H9 (cell line): ENCODE data around the gene MRPL18. TPM values are rescaled to one million over a fixed set of nuclear protein-coding genes. Genes with fewer than 3 reads are reported as not detected.

Experiments
- DNase-seq: peaks from one replicate; pipeline ENCODE4 v3.0.0-alpha.2; 2017
- H2AFZ ChIP-seq: one replicate; pipeline ENCODE4 v1.6.1; 2013; ENCODE audit warnings: mild to moderate bottlenecking, low read length, control low read depth, moderate library complexity
- H2AK5ac ChIP-seq: 2 replicates; pipeline ENCODE4 v1.6.1; 2013; ENCODE audit warnings: low read length, control low read depth, mixed read lengths; ENCODE audit not compliant: insufficient read length
- H2BK120ac ChIP-seq: one replicate; pipeline ENCODE4 v1.6.1; 2013; ENCODE audit warnings: low read depth, mild to moderate bottlenecking, low read length, control low read depth, inconsistent platforms; ENCODE audit not compliant: poor library complexity, severe bottlenecking
- H2BK12ac ChIP-seq: 2 replicates; pipeline ENCODE4 v1.6.1; 2013; ENCODE audit warnings: low read length, control low read depth, mixed read lengths, low read depth; ENCODE audit not compliant: insufficient read length
- H2BK15ac ChIP-seq: 2 replicates; pipeline ENCODE4 v1.6.1; 2013; ENCODE audit warnings: low read depth, low read length, control low read depth
- H2BK20ac ChIP-seq: one replicate; pipeline ENCODE4 v1.6.1; 2013; ENCODE audit warnings: low read depth, mild to moderate bottlenecking, low read length, control low read depth, inconsistent platforms; ENCODE audit not compliant: poor library complexity, severe bottlenecking
- H2BK5ac ChIP-seq: 2 replicates; pipeline ENCODE4 v1.6.1; 2013; ENCODE audit warnings: low read length, control low read depth, mixed read lengths; ENCODE audit not compliant: insufficient read length
- H3K14ac ChIP-seq: 2 replicates; pipeline ENCODE4 v1.6.1; 2013; ENCODE audit warnings: low read length, control low read depth; ENCODE audit not compliant: insufficient read depth
- H3K18ac ChIP-seq: 2 replicates; pipeline ENCODE4 v1.6.1; 2013; ENCODE audit warnings: low read depth, mild to moderate bottlenecking, mixed read lengths, low read length, control low read depth; ENCODE audit not compliant: insufficient read length
- H3K23ac ChIP-seq: 2 replicates; pipeline ENCODE4 v1.6.1; 2013; ENCODE audit warnings: low read length, control low read depth, mixed read lengths, low read depth; ENCODE audit not compliant: insufficient read length
- H3K23me2 ChIP-seq: 2 replicates; pipeline ENCODE4 v1.6.1; 2013; ENCODE audit warnings: low read depth, mild to moderate bottlenecking, mixed read lengths, low read length, control low read depth; ENCODE audit not compliant: insufficient read length, poor library complexity, severe bottlenecking
- H3K27ac ChIP-seq: 2 replicates; pipeline ENCODE4 v1.5.1; 2013; ENCODE audit warnings: low read length, control low read depth, mixed read lengths, low read depth; ENCODE audit not compliant: insufficient read length
- H3K27me3 ChIP-seq: 2 replicates; pipeline ENCODE4 v1.6.1; 2013; ENCODE audit warnings: low read length, control low read depth, inconsistent platforms; ENCODE audit not compliant: insufficient read depth
- H3K4ac ChIP-seq: 2 replicates; pipeline ENCODE4 v1.6.1; 2013; ENCODE audit warnings: low read depth, mild to moderate bottlenecking, control low read depth, inconsistent platforms, low read length, moderate library complexity
- H3K4me1 ChIP-seq: 2 replicates; pipeline ENCODE4 v1.6.1; 2013; ENCODE audit warnings: low read length, control low read depth, inconsistent platforms; ENCODE audit not compliant: insufficient read depth
- H3K4me2 ChIP-seq: 2 replicates; pipeline ENCODE4 v1.6.1; 2013; ENCODE audit warnings: low read length, control low read depth, mixed read lengths; ENCODE audit not compliant: insufficient read length, insufficient read depth
- H3K56ac ChIP-seq: 2 replicates; pipeline ENCODE4 v1.6.1; 2013; ENCODE audit warnings: low read depth, mild to moderate bottlenecking, mixed read lengths, low read length, control low read depth; ENCODE audit not compliant: insufficient read length
- H3K79me1 ChIP-seq: 2 replicates; pipeline ENCODE4 v1.6.1; 2013; ENCODE audit warnings: low read depth, mild to moderate bottlenecking, moderate library complexity, low read length, control low read depth, inconsistent platforms; ENCODE audit not compliant: insufficient read depth, poor library complexity, severe bottlenecking
- H3K79me2 ChIP-seq: 2 replicates; pipeline ENCODE4 v1.6.1; 2013; ENCODE audit warnings: low read length, control low read depth, inconsistent platforms; ENCODE audit not compliant: insufficient read depth
- H3K9ac ChIP-seq: 2 replicates; pipeline ENCODE4 v1.6.1; 2013; ENCODE audit warnings: low read length, control low read depth, mixed read lengths; ENCODE audit not compliant: insufficient read length; ENCODE audit errors: extremely low read depth
- H3K9me3 ChIP-seq: one replicate; pipeline ENCODE4 v1.6.1; 2013; ENCODE audit warnings: low read depth, low read length, inconsistent platforms; ENCODE audit not compliant: control insufficient read depth
- H3T11ph ChIP-seq: one replicate; pipeline ENCODE4 v1.6.1; 2013; ENCODE audit warnings: mild to moderate bottlenecking, low read length, control low read depth, inconsistent platforms
- H4K20me1 ChIP-seq: one replicate; pipeline ENCODE4 v1.6.1; 2013; ENCODE audit not compliant: control insufficient read depth, insufficient read length, insufficient read depth
- H4K5ac ChIP-seq: 2 replicates; pipeline ENCODE4 v1.6.1; 2013; ENCODE audit warnings: low read depth, mild to moderate bottlenecking, mixed read lengths, low read length, control low read depth; ENCODE audit not compliant: insufficient read length
- H4K8ac ChIP-seq: replicated peaks from 2 replicates; pipeline ENCODE4 v1.6.1; 2013; ENCODE audit warnings: low read length, control low read depth, mixed read lengths, low read depth; ENCODE audit not compliant: insufficient read length
- H4K91ac ChIP-seq: 2 replicates; pipeline ENCODE4 v1.6.1; 2013; ENCODE audit warnings: low read depth, mild to moderate bottlenecking, moderate library complexity, mixed read lengths, low read length, control low read depth; ENCODE audit not compliant: insufficient read length
- H3K27ac Mint-ChIP-seq, 3 experiments: 2 replicates in 2 of 3; 3 replicates in 1 of 3; pipeline ENCODE4 v1.8.0; 2020 to 2021; ENCODE audit warnings: mixed read lengths in 3 of 3, mild to moderate bottlenecking in 1 of 3, moderate library complexity in 1 of 3
- H3K27me3 Mint-ChIP-seq: 2 replicates; pipeline ENCODE4 v1.8.0; 2021; ENCODE audit warnings: low read depth, mild to moderate bottlenecking, moderate library complexity, mixed read lengths
- H3K36me3 Mint-ChIP-seq, 3 experiments: 2 replicates in 2 of 3; 3 replicates in 1 of 3; pipeline ENCODE4 v1.8.0; 2020 to 2021; ENCODE audit warnings: low read depth in 3 of 3, mixed read lengths in 3 of 3; ENCODE audit not compliant: insufficient read depth in 1 of 3
- H3K4me1 Mint-ChIP-seq, 2 experiments: 2 replicates each; pipeline ENCODE4 v1.8.0; 2020; ENCODE audit warnings: mixed read lengths in 2 of 2
- H3K4me3 Mint-ChIP-seq, 2 experiments: 2 replicates in 1 of 2; 3 replicates in 1 of 2; pipeline ENCODE4 v1.8.0; 2020 to 2021; ENCODE audit warnings: mild to moderate bottlenecking in 2 of 2, mixed read lengths in 2 of 2, moderate library complexity in 1 of 2
- H3K9me3 Mint-ChIP-seq, 2 experiments: 2 replicates in 1 of 2; 3 replicates in 1 of 2; pipeline ENCODE4 v1.8.0; 2020; ENCODE audit warnings: mild to moderate bottlenecking in 2 of 2, mixed read lengths in 2 of 2, moderate library complexity in 1 of 2
- WGBS: extraction: QIAGEN DNeasy Blood & Tissue Kit; methylation state at CpG from one replicate; pipeline ENCODE4 v1.1.7; 2013; ENCODE audit warnings: missing lambda C conversion rate, low lambda C conversion rate, mixed read lengths; ENCODE audit not compliant: insufficient read length; ENCODE audit errors: extremely low coverage; 5-methylcytosine and 5-hydroxymethylcytosine counted together
- total RNA-seq: library from RNA; stranded (reverse); gene quantifications from 2 replicates; pipeline ENCODE4 v1.2.1, GENCODE V29; 2021
- TF ChIP-seq, protein P1 (sequence below): fragments of 200-600 bp; sonication (generic); conservative IDR thresholded peaks from 3 replicates; pipeline ENCODE4 v1.8.0; 2021; ENCODE audit warnings: antibody characterized with exemption, mild to moderate bottlenecking

The MRPL18 gene
- total RNA-seq, 1 experiment from 2014 or later: 88.8 TPM

DNA sequence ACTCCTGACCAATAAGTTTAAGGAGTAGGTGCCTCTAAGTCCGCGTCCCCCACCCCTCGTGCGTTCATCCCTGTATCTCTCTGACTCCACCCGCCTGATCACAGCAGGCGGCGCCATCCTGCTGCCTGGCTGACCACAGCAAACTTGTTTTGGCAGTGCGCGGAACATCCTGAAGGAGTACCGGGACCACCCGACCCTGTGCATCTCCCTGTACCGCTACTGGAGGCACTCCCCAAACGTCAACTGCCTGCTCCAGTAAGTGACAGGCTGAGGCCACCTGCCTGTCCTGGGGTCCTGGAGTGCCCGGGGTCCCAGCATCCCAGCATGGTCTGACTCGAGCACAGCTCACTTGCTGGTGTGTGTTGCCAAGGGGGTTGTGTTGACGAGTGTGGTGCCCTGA is 28.8 kb downstream of the MRPL18 start:
- DNase-seq: no peak
- Histone ChIP-seq H3K18ac (no peak overlapping the region), H3K56ac (no peak overlapping the region), H3K27me3 (no peaks in the 10 kb centered on the region), H4K5ac (no peak overlapping the region), H3K23me2 (no peaks in the 10 kb centered on the region), H2AK5ac (no peak overlapping the region), H3K4ac (no peak overlapping the region), H2BK5ac (no peak overlapping the region), H3K9ac (no peak overlapping the region), H3K9me3 (no peaks in the 10 kb centered on the region), H3K4me1 (no peaks in the 10 kb centered on the region), H3K79me2 (no peaks in the 10 kb centered on the region), H2BK120ac (no peak overlapping the region), H4K20me1 (no peaks in the 10 kb centered on the region), H3K14ac (no peak overlapping the region), H4K8ac (no peak overlapping the region), H3K4me2 (no peak overlapping the region), H3K79me1 (no peaks in the 10 kb centered on the region), H2AFZ (no peak overlapping the region), H4K91ac (no peak overlapping the region), H3T11ph (no peak overlapping the region), H2BK15ac (no peak overlapping the region), H2BK12ac (no peak overlapping the region), H3K27ac (no peak overlapping the region), H3K23ac (no peak overlapping the region), H2BK20ac (no peak overlapping the region)
- no peaks in the 10 kb centered on the region; a peak in 1 of 7 replicates for H3K36me3 Mint-ChIP-seq
- H3K27me3 Mint-ChIP-seq: no peaks in the 10 kb centered on the region; the same call in none of the 2 replicates
- no peak overlapping the region for H3K4me3 Mint-ChIP-seq
- TF ChIP-seq, protein P1, sequence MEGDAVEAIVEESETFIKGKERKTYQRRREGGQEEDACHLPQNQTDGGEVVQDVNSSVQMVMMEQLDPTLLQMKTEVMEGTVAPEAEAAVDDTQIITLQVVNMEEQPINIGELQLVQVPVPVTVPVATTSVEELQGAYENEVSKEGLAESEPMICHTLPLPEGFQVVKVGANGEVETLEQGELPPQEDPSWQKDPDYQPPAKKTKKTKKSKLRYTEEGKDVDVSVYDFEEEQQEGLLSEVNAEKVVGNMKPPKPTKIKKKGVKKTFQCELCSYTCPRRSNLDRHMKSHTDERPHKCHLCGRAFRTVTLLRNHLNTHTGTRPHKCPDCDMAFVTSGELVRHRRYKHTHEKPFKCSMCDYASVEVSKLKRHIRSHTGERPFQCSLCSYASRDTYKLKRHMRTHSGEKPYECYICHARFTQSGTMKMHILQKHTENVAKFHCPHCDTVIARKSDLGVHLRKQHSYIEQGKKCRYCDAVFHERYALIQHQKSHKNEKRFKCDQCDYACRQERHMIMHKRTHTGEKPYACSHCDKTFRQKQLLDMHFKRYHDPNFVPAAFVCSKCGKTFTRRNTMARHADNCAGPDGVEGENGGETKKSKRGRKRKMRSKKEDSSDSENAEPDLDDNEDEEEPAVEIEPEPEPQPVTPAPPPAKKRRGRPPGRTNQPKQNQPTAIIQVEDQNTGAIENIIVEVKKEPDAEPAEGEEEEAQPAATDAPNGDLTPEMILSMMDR: no peak
- H3K27ac Mint-ChIP-seq: no peak overlapping the region
- peaks cover 20 to 26% of the 10 kb centered on the region in 2 experiments for H3K4me1 Mint-ChIP-seq
- H3K9me3 Mint-ChIP-seq: no peaks in the 10 kb centered on the region; a peak in 1 of 5 replicates
- WGBS: no CpG with 5 or more reads among the region's 16 CpGs
